SIG-M5 treated with dmso at 0.1 percent for 504 hours (cell line): ENCODE results near the gene ZC3H7B.
"Not testable (repeated sequence)": the region's sequence is repeated elsewhere in the genome, so short reads cannot be mapped to it uniquely, and the experiment has no call there.

Experiments used
- DNase-seq: peaks from one replicate; lab custom pipeline; 2025; ENCODE audit not compliant: unreplicated experiment; lab: John Stamatoyannopoulos, UW

Gene ZC3H7B, protein sequence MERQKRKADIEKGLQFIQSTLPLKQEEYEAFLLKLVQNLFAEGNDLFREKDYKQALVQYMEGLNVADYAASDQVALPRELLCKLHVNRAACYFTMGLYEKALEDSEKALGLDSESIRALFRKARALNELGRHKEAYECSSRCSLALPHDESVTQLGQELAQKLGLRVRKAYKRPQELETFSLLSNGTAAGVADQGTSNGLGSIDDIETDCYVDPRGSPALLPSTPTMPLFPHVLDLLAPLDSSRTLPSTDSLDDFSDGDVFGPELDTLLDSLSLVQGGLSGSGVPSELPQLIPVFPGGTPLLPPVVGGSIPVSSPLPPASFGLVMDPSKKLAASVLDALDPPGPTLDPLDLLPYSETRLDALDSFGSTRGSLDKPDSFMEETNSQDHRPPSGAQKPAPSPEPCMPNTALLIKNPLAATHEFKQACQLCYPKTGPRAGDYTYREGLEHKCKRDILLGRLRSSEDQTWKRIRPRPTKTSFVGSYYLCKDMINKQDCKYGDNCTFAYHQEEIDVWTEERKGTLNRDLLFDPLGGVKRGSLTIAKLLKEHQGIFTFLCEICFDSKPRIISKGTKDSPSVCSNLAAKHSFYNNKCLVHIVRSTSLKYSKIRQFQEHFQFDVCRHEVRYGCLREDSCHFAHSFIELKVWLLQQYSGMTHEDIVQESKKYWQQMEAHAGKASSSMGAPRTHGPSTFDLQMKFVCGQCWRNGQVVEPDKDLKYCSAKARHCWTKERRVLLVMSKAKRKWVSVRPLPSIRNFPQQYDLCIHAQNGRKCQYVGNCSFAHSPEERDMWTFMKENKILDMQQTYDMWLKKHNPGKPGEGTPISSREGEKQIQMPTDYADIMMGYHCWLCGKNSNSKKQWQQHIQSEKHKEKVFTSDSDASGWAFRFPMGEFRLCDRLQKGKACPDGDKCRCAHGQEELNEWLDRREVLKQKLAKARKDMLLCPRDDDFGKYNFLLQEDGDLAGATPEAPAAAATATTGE

DNA sequence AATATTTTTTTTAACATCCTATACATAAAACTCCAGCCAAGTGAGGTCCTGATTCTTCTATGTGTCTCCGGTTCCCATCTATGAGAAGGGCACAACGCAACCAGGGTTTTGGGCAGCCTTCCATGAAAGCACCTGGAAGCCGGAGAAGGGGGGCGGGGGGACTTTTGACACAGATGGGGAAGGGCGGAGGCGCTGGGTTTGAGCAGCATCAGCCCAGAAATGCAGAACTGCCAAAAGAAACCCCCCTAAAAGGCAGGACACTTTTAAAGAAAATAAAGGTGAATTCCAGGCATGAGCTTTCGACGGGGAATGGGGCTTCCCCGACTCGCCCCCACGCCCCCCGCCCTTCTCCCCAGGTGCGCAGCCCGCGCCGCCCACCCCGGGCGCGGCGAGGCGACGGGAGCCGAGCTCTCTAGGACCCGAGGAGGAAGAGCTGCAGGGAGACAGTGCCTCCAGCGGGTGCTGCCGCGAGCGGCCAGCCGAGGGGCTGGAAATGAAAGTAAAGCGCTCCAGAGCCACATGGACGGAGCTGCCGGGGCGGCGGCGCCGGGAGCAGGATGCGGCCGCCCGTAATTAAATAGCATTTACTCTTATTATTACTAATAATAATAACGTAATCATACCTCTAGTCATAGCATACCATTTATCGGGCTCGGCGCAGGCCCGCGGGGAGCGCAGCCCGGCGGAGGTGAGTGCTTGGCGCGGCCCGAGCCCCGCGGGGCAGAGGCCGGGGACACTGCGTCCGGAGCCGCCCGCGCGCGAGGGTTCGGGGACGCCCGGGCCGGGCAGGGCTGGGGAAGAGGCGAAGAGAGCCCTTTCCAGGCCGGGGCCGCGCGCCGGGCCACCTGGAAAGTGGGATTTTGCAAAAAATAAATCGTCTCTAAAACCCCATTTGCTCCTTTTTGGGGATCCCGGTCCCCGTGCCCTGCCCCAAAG, at the start of gene ZC3H7B:
TSS of gene ZC3H7B (plus strand) at position 441 of the 936 bp plus-strand sequence. CDS start 19,136 bp downstream, outside the sequence.
- DNase-seq = peak; percentile 74

DNA sequence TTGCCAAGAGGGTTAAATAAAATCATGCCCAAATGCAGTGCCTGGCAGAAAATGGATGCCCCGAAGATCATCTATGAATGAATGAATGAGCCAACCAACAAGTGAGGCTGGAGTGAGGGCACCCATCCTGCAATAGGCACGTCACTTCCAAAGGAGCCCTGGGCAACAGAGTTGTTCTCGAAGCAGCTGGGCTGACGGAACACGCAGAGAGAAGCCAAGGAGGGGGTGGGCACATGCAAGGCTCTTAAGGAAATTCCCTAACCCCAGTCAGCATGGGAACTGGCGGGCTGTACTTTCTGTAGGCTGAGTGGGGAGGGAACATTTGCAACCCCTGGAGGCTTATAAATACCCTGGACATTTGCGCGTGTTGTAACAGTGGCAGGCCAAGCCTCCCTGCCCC, 49.0 kb upstream of the ZC3H7B start:
- no peak for DNase-seq

DNA sequence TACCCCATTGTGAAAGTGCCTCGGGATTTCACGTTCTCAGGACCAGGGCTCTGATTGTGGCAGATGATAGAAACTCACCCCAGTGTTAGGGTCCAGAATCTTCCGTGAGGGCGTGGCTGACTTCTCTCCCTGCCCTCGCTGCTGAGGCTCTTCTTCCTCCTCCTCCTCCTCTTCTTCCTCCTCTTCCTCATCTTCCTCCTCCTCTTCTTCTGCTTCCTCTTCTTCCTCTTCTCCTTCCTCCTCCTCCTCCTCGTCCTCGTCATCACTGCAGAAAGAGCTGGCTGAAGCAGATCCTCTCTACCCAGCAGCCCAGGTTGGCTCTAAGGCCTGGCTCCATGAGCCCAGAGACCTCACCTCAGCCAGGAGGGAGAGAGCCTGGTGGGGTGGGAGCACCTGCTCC, 47.1 kb upstream of the ZC3H7B start:
- DNase-seq = no peak

DNA sequence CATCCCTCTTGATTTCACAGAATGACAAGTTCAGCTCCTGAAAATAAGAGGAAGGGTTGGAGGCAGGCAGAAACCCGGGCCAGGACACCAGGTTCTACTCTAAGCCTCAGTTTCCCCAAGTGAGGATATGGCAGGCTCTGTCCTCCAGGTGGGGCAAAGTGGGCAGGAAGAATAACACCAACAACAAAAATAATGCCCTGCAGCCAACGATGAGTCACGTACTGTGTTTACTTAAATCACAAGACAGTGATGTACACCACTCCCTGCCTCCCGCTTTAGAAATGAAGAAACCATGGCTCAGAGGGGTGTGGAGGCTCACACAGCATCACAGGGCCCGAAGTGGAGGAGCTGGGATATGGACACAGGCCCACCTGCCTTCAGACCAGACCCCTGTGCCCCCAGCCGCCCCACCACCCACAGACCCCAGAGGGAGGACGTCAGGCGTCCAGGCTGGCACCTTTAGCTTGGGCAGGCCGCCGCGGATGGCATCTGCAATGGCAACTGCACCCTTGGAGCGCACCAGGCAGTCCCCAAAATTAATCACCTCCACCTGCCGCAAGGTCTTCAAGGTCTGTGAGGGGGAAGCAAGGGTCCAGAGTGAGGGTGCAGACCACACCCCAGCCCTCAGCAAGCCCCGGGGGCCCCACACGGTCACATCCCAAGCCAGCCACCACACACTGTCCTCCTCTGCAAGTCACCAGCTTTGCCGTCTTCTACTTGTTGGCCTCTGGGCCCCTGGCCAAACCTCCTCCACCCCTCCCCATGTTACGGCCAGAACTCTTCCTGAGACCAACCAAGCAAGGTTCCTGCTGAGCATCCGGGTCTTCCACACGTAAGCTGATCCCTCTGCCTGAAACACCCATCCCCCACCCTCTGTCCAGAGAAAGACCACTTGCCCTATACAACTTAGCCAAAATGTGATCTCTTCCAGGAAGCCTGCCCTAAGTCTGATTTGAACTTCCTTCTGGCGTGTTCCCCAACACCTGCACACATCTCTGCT, 44.8 kb upstream of the ZC3H7B start:
- no peak for DNase-seq

DNA sequence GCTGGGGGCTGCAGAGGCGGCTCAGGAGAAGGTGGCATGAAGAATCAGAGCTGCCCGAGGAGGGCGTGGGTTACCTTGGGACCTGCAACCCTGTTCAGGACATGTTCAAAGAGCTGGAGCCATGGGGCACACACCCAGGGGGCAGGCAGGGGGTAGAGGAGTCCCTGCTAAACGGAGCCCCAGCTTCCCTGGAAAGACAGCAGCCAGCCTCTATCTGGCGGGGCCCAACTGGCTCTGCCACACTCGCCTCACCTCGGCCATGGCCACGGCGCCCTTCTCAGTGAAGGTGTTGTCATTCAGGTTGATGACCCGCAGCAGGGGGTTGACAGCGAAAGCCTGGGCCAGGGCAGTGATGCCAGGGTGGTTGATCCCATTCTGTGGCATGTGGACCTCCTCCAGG, 43.6 kb upstream of the ZC3H7B start:
- no peak for DNase-seq

DNA sequence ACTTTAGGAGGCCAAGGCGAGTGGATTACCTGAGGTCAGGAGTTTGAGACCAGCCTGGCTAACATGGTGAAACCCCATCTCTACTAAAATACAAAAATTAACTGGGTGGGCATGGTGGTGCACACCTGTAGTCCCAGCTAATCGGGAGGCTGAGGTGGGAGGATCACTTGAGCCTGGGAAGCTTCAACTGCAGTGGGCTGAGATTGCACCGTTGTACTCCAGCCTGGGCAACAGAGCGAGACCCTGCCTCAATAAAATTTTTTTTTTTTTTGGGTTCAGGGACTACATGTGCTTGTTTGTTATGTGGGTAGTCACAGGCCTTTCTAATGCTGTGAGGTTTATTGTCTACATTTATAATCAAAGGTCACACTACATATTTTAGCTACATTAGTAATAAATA, 41.6 kb upstream of the ZC3H7B start:
- DNase-seq = not testable (repeated sequence)

DNA sequence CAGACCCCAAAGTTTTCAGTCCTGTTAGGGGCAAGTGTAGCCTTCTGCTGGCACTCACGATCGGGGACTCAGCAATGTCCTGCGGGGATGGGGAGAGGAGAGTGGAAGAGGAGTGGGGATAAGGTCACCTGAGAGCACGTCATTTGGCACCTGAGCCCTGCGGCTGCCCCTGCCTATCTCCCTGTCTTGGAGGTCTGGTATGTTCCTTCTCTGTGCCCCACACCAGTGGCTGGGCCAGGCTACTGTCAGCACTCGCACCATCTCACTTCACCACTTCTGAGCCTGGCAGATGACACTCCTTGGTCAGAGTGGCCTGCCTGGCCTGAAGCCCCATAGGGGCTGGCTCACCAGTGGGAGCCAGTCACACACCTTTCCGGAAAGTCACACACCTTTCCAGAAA, 40.5 kb upstream of the ZC3H7B start:
- DNase-seq = no peak

DNA sequence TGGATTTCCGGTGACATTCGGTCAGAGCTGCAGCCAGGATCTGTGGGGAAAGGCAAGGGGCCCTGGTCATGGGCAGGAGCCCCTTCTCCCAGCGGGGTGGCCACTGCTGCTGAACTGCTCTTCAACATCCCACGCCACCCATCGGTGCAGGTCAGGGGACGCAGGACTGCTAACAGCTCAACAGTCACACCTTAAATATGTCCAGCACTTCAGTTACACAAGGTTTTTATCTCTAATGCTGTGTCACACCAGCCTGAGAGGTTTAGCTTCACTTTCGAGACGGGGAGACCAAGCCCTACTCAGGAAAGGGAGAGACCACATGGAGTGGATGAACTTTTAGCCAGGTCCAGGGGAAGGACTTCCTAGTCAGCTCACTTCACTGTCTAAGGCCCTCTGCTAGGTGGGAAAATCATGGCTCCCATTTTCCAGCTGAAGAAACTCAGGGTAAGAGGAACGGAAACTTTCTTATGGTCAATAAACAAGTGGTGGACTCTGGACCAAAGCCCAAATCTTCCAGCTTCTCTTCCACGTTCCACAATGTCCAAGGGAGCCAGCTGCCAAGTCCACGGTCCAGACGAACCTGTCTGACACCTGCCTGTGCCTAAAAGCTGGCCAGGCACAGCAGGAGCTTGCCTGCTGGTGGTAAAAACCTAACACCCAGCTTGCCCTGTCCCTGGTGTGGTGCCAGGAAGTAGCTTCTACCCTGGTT, 39.6 kb upstream of the ZC3H7B start:
- DNase-seq = no peak

DNA sequence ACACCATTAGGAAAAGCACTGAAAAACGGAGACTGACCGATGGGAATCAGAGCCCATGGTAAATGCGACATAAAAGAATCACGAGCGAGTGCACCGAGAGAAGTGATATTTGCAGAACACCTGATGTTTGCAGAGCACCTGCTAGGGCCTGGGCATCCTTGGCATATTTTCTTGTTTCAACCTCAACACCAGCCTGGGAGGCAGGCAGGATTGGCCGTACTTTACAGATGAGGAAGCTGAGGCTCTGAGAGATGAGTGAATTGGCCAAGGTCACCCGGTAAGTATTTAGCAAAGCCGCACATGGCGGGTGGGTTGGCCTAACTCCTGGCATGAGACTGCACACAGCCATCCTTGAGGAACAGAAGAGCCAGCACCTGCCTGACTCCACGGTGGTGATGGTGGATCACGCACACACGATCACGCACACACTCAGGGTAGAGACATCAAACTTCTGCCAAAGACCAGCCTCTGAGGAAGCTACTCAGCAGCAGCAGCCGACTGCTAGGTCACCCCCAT, 39.0 kb upstream of the ZC3H7B start:
- no peak for DNase-seq

DNA sequence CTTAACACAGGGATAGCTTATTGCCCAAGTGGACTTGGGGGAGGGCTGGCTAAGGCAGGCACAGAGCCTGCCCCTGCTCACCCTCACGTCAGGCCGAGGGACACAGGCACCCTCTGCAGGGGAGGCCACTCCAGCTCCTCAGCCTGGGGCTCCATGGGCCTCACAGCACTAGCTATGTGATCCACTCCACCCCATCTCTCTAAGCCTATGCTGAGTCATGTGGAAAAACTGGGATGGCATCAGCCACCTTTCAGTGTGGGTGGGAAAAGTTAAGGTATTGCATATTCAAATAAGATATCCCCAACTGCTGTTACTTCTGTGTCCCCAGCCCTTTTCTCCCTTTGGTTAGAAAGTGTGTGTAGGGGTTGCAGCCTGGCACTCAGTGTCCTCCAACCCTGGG, 37.6 kb upstream of the ZC3H7B start:
- DNase-seq = no peak

DNA sequence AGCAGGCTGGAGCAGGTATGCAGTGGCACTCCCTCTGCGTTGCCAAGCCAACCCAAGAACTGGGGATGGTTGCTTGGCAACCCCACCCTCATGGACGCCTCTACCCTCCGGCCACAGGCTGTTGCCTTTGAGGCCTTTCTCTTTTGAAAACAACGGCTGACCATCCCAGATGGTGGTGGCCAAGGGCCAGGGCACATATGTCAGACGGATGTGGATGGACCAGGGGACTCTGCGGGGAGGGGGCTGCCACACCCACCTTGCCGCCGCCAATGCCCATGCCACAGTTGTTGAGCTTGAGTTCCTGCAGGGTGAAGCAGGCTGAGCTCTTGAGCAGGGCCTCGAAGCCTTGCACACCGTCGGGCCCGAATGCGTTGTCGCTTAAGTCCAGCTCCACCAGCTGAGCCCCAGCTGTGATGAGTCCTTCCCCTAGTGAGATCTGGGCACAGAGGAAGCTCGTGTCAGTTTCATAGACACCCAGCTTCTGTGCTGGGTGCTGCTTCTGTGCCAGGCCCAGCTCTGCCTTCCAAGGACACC, 36.9 kb upstream of the ZC3H7B start:
- no peak for DNase-seq

DNA sequence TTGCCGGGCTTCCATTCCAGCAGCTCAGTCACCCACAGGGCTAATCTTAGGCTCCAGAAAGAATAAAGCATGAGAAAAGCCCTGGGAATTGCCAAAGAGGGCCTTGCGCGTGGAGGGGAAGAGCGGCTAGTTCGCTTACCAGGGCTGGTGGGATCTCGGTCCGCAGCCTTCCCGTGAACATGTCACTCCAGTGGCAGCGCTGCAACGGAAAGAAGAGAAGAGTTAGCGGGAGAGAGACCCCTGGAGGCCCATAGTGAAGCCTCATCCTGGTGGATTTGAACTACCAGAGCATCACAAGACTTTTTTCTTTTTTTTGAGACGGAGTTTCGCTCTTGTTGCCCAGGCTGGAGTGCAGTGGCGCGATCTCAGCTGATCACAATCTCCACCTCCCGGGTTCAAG, 33.4 kb upstream of the ZC3H7B start:
- DNase-seq = no peak

DNA sequence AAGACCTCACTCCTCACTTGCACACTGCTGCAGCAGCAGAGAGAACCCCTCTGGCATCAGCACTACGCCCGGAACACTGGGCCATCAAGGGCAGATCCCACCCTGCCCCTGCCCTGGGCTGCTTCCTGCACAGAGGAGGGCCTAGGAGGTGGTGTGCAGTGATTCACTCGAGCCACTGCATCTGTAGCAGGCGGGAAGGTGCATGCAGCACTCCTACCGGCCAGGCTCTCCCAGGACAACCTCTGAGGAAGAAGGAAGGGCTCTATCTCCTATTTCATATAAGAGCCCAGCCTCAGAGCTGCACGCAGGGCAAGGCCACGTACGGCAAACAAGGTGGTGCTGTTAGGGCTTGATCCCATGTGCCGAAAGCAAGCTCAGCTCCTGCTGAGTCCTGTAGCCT, 29.5 kb upstream of the ZC3H7B start:
- DNase-seq = no peak

DNA sequence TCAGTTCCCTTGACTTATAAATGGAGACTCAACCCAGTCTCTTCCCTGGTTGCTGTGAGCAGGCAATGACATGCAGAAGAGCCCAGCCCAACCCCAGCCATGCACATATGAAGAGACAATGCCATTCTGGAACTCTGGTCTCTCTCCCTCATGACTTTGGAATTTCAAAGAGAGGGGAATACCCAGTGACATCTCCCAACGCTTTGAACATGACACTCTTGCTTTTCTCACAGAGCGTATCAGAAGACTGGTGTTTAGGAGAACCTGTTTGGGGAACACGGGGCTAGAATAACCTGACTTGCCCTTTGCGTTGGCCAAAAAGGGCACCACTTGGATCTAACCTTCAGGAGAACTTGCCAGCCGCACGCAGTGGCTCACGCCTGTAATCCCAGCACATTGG, 28.2 kb upstream of the ZC3H7B start:
- DNase-seq = no peak

DNA sequence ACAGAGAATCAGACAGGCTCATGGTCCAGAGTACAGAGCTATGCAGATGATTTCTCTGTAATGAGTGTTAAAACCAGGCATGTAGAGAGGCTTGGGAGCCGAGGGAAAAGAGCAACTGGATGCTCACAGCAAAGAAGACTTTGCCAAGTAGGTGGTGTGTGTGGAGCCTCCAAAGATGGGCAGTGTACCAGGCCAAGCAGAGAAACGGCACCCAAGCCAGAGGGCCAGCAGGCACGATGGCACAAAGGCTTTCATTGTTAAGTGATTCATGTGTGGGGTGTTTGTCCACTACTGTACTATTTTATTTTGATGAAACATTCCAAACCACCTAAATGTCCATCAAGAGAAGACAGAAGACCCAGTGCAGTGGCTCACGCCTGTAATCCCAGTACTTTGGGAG, 26.5 kb upstream of the ZC3H7B start:
- no peak for DNase-seq

DNA sequence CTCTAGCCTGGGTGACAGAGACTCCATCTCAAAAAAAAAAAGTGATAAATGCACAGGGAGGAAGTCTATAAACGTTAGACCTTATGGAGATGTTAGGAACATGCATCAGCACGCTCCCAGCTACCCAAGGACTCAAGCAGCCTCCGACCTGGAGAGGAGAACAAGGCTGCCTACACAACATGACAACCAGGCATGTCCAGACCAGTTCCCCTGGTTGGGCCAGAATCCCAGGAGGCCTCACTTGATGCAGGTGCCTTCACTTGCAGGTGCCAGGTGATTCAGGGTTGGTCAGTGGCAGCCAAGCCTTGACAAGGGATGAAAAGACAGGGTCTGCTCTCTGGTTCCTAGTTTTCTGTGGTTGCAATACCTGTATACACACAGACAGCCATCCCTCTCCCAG, 21.3 kb upstream of the ZC3H7B start:
- no peak for DNase-seq

DNA sequence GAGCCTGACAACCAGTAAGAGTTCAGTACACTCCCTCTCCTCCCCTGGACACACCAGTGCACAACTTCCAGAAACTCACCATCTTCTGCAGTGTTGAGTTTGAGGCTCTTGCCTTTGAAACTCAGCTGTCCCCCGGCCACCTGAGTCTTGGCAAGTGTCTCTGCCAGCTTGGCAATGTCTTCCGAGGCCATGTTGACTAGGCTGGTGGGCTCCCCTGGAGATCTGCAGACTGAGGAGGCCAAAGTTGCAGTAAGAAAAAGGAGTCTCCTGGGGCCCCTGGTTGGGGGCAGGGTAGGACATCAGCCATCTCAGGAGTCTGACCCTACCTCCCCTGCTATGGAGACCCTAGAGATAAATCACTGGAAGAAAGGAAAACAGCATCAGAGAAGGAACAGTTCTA, 20.5 kb upstream of the ZC3H7B start:
- DNase-seq = no peak

DNA sequence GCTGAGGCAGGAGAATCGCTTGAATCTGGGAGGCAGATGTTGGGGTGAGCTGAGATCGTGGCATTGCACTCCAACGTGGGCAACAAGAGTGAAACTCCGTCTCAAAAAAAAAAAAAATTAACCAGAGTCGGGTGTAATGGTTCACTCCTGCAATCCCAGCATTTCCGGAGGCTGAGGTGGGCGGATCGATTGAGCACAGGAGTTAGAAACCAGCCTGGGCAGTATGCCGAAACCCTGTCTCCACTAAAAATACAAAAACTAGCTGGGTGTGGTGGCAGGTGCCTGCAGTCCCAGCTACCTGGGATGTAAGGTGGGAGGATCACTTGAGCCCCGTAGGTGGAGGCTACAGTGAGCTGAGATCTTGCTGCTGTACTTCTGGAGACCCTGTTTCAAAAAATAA, 16.9 kb upstream of the ZC3H7B start:
- DNase-seq = no peak

DNA sequence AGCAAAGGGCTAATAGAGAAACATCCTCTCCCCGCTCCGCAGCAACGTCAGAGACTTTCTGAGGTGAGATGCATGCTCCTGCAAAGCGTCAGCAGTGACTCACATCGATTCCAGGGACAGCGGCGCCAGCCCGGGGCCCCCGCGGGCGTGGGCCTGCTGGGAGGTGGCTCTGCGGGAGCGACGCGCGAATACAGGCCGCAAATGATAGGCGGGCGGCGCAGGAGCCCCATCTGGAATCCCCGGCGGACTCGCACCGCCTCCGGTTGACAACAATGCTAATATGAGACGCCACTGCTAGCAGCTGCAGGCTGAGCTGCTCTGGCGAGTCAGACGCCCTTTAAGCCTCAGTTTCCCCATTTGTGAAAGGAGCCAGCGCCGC, 15.9 kb upstream of the ZC3H7B start:
- peak; percentile 65 for DNase-seq
